ENCODE measurements around the gene LRFN3. TPM values are rescaled to one million over a fixed set of nuclear protein-coding genes. Genes with fewer than 3 reads are reported as not detected.

LRFN3 gene, protein sequence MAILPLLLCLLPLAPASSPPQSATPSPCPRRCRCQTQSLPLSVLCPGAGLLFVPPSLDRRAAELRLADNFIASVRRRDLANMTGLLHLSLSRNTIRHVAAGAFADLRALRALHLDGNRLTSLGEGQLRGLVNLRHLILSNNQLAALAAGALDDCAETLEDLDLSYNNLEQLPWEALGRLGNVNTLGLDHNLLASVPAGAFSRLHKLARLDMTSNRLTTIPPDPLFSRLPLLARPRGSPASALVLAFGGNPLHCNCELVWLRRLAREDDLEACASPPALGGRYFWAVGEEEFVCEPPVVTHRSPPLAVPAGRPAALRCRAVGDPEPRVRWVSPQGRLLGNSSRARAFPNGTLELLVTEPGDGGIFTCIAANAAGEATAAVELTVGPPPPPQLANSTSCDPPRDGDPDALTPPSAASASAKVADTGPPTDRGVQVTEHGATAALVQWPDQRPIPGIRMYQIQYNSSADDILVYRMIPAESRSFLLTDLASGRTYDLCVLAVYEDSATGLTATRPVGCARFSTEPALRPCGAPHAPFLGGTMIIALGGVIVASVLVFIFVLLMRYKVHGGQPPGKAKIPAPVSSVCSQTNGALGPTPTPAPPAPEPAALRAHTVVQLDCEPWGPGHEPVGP
- 10 to 100 TPM; 10.5 to 14.0 (median 10.5) TPM for total RNA-seq
- long read RNA-seq, donor 1, transcript LRFN3-201 (3 exons, 2,513 nt): major isoform, 7 of 12 reads
- long read RNA-seq, donor 1, partial matches to known transcripts: 4 of 12 reads
- long read RNA-seq, donor 1, other reads (novel, unspliced or antisense): 1 of 12 reads
- long read RNA-seq, donor 2, partial matches to known transcripts: 2 of 3 reads
- long read RNA-seq, donor 2, other reads (novel, unspliced or antisense): 0 of 3 reads

GRCh38 chr19:35935911-35936737 is at the start of gene LRFN3:
Gene LRFN3 (plus strand): TSS chr19:35936374. CDS start chr19:35939426, 3,052 bp downstream.
- no peaks in the 10 kb centered on the region for H3K36me3 ChIP-seq (ENCODE audit: low read depth)
- no peaks in the 10 kb centered on the region for H3K9me3 ChIP-seq
- H3K4me1 ChIP-seq (ENCODE audit: low read depth): peaks cover 32% of the 10 kb centered on the region
- peak within 1 kb of the TSS; percentile 40 for H3K4me3 ChIP-seq
- peak; percentile 54 for ATAC-seq
- TF ChIP-seq, protein P1, sequence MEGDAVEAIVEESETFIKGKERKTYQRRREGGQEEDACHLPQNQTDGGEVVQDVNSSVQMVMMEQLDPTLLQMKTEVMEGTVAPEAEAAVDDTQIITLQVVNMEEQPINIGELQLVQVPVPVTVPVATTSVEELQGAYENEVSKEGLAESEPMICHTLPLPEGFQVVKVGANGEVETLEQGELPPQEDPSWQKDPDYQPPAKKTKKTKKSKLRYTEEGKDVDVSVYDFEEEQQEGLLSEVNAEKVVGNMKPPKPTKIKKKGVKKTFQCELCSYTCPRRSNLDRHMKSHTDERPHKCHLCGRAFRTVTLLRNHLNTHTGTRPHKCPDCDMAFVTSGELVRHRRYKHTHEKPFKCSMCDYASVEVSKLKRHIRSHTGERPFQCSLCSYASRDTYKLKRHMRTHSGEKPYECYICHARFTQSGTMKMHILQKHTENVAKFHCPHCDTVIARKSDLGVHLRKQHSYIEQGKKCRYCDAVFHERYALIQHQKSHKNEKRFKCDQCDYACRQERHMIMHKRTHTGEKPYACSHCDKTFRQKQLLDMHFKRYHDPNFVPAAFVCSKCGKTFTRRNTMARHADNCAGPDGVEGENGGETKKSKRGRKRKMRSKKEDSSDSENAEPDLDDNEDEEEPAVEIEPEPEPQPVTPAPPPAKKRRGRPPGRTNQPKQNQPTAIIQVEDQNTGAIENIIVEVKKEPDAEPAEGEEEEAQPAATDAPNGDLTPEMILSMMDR (IDR thresholded peaks at IDR 0.05): no peak
- peak; percentile 74 to 83 (median 83) for DNase-seq
- intact Hi-C loops (cut with DNase I, micrococcal nuclease): loop anchor here in 1 of 2 donors (10.0 kb wide), 2 partner anchors 51 to 241 kb away; no protein-coding TSS in a partner anchor

DNA sequence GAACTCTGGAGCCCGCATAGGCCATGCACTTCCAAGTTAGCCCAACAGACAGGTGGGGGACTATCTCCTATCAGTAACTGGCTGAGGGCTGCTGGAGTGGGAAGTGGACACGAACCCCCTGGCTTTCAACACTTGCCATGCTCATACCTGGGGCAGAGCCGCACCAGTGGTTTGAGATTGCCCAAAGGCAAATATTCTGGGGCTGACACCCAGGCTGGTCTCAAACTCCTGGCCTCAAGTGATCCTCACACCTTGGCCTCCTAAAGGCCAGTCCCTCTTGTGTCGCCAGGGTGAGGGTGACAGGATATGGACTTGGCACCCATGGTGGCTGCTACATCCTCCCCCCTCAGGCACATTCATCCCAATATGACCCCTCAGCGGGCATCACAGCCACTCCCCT is 49.0 kb upstream of the LRFN3 start:
- TF ChIP-seq, protein P1 (IDR thresholded peaks at IDR 0.05): no peak

DNA sequence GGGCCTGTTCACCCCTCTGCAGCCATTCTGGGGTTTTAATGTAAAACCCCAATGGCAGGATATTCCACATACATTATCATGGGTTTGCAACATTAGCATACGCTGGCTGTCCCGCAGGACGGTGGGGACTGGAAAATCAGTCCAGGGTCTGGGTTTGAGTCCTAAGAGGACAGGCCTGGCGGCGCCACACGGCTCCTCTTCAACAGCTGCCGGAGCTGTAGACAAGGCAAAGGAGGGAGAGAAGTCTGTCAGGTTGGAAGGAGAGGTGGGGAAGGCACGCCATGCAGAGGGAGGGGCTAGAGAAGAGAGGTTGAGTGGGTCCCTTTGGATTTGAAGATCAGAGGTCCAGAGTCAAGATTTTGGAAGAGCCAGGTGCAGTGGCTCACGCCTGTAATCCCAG is 47.8 kb upstream of the LRFN3 start:
- Histone ChIP-seq H3K36me3 (ENCODE audit: low read depth) (no peaks in the 10 kb centered on the region), H3K4me1 (ENCODE audit: low read depth) (no peaks in the 10 kb centered on the region), H3K4me3 (no peak overlapping the region), H3K9me3 (no peaks in the 10 kb centered on the region)
- intact Hi-C loops (cut with DNase I, micrococcal nuclease): loop anchor here in 1 of 2 donors (10.0 kb wide), 1 partner anchor 46 kb away; the partner anchor contains the start of gene LRFN3
- TF ChIP-seq, protein P1 (IDR thresholded peaks at IDR 0.05): no peak
- ATAC-seq (no peak), DNase-seq (no peak)

More for the DNA sequence above, 49.0 kb upstream of the LRFN3 start:
- H3K4me3 ChIP-seq: no peak overlapping the region
- ATAC-seq: no peak
- H3K4me1 ChIP-seq (ENCODE audit: low read depth): no peaks in the 10 kb centered on the region
- H3K9me3 ChIP-seq: no peaks in the 10 kb centered on the region
- no peak for DNase-seq
- intact Hi-C loops (cut with DNase I, micrococcal nuclease): loop anchor here in 1 of 2 donors (10.0 kb wide), 1 partner anchor 48 kb away; the partner anchor contains the start of gene LRFN3
- H3K36me3 ChIP-seq (ENCODE audit: low read depth): no peaks in the 10 kb centered on the region

DNA sequence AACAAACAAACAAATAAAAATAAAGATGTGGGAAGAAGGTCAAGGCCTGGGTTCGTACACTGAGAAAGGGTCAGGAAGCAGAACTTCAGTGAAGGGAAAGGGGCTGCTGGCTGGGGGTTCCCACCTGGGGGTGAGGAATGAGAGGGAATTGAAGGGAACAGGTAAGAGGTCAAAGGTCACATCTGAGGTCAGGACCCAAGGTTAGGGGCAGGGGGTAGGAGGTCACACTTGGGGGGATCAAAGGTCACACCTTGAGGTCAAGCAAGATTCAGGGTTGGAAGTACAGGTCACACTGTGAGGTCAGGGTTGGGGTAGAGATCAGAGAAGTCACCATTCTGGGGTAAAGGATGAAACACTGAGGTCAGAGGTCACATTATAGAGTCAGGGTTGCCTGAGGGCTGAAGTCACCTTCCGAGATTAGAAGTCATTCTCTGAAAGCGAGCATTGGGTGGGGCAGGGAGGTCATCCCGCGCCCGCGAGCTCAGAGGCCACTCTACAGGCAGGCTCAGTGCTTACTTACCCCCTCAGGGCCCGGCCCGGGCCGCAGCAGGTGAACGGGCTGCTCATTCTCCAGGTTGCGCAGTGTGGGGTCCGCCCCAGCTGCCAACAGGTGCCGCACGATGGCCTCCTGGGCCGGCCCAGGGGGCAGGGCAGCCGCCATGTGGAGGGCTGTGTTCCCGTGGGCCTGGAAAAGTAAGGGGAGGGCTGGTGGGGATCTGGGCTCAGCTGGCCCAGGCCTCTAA is 46.6 kb upstream of the LRFN3 start:
- H3K36me3 ChIP-seq (ENCODE audit: low read depth): no peaks in the 10 kb centered on the region
- no peak for ATAC-seq
- intact Hi-C loops (cut with DNase I, micrococcal nuclease): loop anchor here in 1 of 2 donors (10.0 kb wide), 1 partner anchor 45 kb away; the partner anchor contains the start of gene LRFN3

More for the DNA sequence above, 46.6 kb upstream of the LRFN3 start:
- Histone ChIP-seq H3K9me3 (no peaks in the 10 kb centered on the region), H3K4me3 (no peak overlapping the region), H3K4me1 (ENCODE audit: low read depth) (no peaks in the 10 kb centered on the region)
- DNase-seq: no peak
- TF ChIP-seq, protein P1 (IDR thresholded peaks at IDR 0.05): no peak
